Activated B cell treated with CpG ODN at 0.5 μM for 24 hours (primary cell): Measurements from ENCODE around the gene HS6ST3. TPM values are rescaled to one million over a fixed set of nuclear protein-coding genes. Genes with fewer than 3 reads are reported as not detected.

Experiments used
- ATAC-seq: fragments of 200-7000 bp; cut with Tn5 transposase; one replicate; pipeline ENCODE4 v1.10.0; 2021; ENCODE audit warnings: low read depth, mild to moderate bottlenecking, moderate library complexity
- CTCF ChIA-PET: fragments of 350-600 bp; sonication (Branson Sonifier 250); formaldehyde crosslinking; loops from one replicate; lab custom pipeline; 2021; ENCODE audit warnings: antibody characterized with exemption; lab: Charles Lee
- POLR2A ChIA-PET: fragments of 350-600 bp; sonication (Branson Sonifier 250); formaldehyde crosslinking; loops from one replicate; lab custom pipeline; 2021; ENCODE audit warnings: antibody characterized with exemption; lab: Charles Lee
- DNase-seq: peaks from one replicate; pipeline ENCODE4 v3.0.0; 2022
- H3K27ac Mint-ChIP-seq: one replicate; pipeline ENCODE4 v1.8.0; 2020; ENCODE audit warnings: mixed read lengths
- H3K27me3 Mint-ChIP-seq: one replicate; pipeline ENCODE4 v1.8.0; 2021; ENCODE audit warnings: mixed read lengths
- H3K36me3 Mint-ChIP-seq: one replicate; pipeline ENCODE4 v1.8.0; 2021; ENCODE audit warnings: low read depth, mixed read lengths
- H3K4me1 Mint-ChIP-seq: one replicate; pipeline ENCODE4 v1.8.0; 2021; ENCODE audit warnings: mixed read lengths
- H3K4me3 Mint-ChIP-seq: one replicate; pipeline ENCODE4 v1.8.0; 2020; ENCODE audit warnings: mild to moderate bottlenecking, mixed read lengths
- H3K9me3 Mint-ChIP-seq: one replicate; pipeline ENCODE4 v1.8.0; 2020; ENCODE audit warnings: mixed read lengths
- intact Hi-C: fragments of 100-400 bp; cut with micrococcal nuclease; formaldehyde crosslinking; loops from one replicate; pipeline ENCODE4 v1.15.1; 2024
- total RNA-seq: library from RNA; stranded (reverse); gene quantifications from 2 replicates; pipeline ENCODE4 v1.2.3, GENCODE V29; 2022
- TF ChIP-seq, protein P1 (sequence below): fragments of 200-600 bp; IDR thresholded peaks from one replicate; pipeline ENCODE4 v1.8.0; 2022; ENCODE audit warnings: antibody characterized with exemption, mild to moderate bottlenecking

HS6ST3 gene
- total RNA-seq, 1 donor from 2014 or later, result not detected

DNA sequence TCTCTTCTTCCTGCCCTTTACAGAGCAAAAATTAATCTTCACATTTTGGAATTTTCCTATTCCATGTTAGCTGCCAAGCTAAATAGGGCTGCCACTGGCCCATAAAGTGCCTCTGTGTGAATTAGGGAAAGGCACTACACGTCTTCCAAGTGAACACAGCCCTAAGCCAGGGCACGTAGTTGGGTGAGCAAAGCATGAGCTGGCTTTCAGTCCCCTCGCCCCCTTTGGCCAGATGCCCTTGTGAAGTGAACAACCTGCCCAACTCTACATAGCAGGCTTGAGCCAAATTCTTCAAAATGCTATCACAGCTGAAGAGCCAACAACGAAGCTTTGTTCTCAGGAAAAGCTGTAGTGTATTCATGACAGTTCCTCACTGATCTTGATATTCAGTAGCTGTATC, 691.2 kb downstream of the HS6ST3 start:
- TF ChIP-seq, protein P1, sequence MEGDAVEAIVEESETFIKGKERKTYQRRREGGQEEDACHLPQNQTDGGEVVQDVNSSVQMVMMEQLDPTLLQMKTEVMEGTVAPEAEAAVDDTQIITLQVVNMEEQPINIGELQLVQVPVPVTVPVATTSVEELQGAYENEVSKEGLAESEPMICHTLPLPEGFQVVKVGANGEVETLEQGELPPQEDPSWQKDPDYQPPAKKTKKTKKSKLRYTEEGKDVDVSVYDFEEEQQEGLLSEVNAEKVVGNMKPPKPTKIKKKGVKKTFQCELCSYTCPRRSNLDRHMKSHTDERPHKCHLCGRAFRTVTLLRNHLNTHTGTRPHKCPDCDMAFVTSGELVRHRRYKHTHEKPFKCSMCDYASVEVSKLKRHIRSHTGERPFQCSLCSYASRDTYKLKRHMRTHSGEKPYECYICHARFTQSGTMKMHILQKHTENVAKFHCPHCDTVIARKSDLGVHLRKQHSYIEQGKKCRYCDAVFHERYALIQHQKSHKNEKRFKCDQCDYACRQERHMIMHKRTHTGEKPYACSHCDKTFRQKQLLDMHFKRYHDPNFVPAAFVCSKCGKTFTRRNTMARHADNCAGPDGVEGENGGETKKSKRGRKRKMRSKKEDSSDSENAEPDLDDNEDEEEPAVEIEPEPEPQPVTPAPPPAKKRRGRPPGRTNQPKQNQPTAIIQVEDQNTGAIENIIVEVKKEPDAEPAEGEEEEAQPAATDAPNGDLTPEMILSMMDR, result no peak
- H3K9me3 Mint-ChIP-seq, result peaks cover 19% of the 10 kb centered on the region
- no peak for ATAC-seq
- no peaks in the 10 kb centered on the region for H3K36me3 Mint-ChIP-seq
- H3K27me3 Mint-ChIP-seq, result no peaks in the 10 kb centered on the region
- POLR2A ChIA-PET, result no interaction called here
- CTCF ChIA-PET, result no interaction called here
- DNase-seq, result no peak
- intact Hi-C loops, result no loop called here
- H3K27ac Mint-ChIP-seq, result no peak overlapping the region
- no peak overlapping the region for H3K4me3 Mint-ChIP-seq
- no peaks in the 10 kb centered on the region for H3K4me1 Mint-ChIP-seq

DNA sequence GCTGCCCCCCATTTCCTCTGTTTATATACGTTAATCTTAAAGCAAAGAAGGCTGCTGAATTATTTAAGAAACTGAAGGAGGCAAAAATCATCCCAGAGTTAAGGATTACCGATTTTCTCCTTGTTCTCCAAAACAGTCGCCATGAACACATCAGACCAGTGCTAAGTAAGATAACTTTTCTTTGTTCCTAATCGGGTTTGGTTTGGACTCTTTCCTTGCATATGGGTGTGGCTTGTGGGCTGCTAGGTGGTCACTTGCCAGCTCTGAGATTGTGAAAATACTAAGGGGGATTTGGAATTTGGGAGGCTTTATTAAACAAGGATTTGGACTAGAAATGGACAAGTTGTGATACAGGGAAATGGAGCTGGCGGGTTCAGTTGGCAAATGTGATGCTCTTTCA, 692.3 kb downstream of the HS6ST3 start:
- no peak for DNase-seq
- ATAC-seq, result no peak
- intact Hi-C loops, result no loop called here
- ChIA-PET POLR2A (no interaction called here), CTCF (no interaction called here)
- Mint-ChIP-seq H3K36me3 (no peaks in the 10 kb centered on the region), H3K4me3 (no peak overlapping the region), H3K27ac (no peak overlapping the region), H3K9me3 (peaks cover 15% of the 10 kb centered on the region), H3K27me3 (no peaks in the 10 kb centered on the region), H3K4me1 (no peaks in the 10 kb centered on the region)
- TF ChIP-seq, protein P1, result no peak

DNA sequence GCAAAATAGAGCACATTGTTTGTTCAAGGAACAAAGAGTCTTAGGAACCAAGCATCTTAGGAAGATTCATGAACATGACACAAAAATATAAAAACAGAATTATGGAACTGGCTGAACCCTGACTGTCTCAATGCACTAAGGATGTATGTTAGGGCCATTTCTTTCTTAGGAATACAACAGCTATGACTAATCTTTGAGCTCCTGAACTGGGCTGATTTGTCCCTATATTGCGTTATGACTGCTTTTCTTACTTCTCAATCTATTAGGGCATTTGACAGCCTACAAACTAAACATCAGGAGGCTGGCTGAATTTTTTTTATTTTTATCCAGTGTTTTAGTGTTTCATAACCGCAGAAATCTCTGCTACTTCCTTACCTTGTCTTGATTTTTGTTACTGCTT, 693.1 kb downstream of the HS6ST3 start:
- POLR2A ChIA-PET, result no interaction called here
- H3K27ac Mint-ChIP-seq, result no peak overlapping the region
- ATAC-seq (no peak), DNase-seq (no peak)
- no peaks in the 10 kb centered on the region for H3K36me3 Mint-ChIP-seq
- TF ChIP-seq, protein P1, result no peak
- no peak overlapping the region for H3K4me3 Mint-ChIP-seq
- intact Hi-C loops, result no loop called here
- H3K4me1 Mint-ChIP-seq, result no peaks in the 10 kb centered on the region
- CTCF ChIA-PET, result no interaction called here
- H3K27me3 Mint-ChIP-seq, result no peaks in the 10 kb centered on the region
- H3K9me3 Mint-ChIP-seq, result peaks cover 16% of the 10 kb centered on the region

DNA sequence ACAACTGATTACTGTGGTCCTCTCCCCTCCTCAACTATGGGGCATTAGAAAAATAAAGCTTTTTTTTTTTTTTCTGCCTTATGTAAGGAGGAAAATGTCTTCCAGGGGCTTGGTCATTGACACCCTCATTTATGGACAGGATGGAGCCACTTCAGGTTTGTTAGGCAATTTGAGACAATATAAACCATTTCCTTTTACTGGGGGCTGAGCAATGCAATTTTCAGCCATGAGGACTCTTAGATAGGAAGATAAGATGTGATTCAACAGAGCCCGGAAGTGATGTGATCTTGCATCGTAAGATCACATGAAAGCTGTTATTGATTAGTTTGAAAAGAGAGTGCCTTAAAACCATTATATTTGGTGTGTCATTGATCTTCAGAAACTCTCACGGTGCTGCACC, 693.6 kb downstream of the HS6ST3 start:
- no peak overlapping the region for H3K27ac Mint-ChIP-seq
- intact Hi-C loops, result no loop called here
- H3K9me3 Mint-ChIP-seq, result peaks cover 15% of the 10 kb centered on the region
- no peaks in the 10 kb centered on the region for H3K27me3 Mint-ChIP-seq
- no peaks in the 10 kb centered on the region for H3K4me1 Mint-ChIP-seq
- no peak for DNase-seq
- ATAC-seq, result no peak
- H3K4me3 Mint-ChIP-seq, result no peak overlapping the region
- no peaks in the 10 kb centered on the region for H3K36me3 Mint-ChIP-seq
- ChIA-PET POLR2A (no interaction called here), CTCF (no interaction called here)
- TF ChIP-seq, protein P1, result no peak

DNA sequence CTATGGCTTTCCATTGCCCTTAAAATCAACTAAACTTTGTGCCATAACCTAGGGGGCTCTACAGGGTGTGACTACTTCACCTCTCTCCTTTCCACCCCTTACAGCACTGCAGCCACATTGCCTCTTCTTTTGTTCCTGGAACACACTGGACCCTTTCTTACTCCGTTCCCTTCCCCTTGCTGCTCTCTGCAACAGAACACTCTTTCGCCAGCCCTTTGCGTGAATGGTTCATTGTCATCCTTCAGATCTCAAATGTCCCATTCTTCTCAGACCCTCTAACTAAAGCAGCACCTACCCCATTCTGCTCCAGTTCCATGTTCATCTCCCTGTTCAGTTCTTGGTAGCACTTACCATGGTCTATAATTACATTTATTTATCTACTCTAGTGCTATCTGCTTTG, 696.1 kb downstream of the HS6ST3 start:
- POLR2A ChIA-PET, result no interaction called here
- Mint-ChIP-seq H3K36me3 (no peaks in the 10 kb centered on the region), H3K4me1 (no peaks in the 10 kb centered on the region), H3K27me3 (no peaks in the 10 kb centered on the region), H3K4me3 (no peak overlapping the region), H3K27ac (no peak overlapping the region), H3K9me3 (peaks cover 10% of the 10 kb centered on the region)
- CTCF ChIA-PET, result no interaction called here
- DNase-seq (no peak), ATAC-seq (no peak)
- TF ChIP-seq, protein P1, result no peak
- intact Hi-C loops, result no loop called here
